ENCODE measurements around the gene MCM9.

DNA sequence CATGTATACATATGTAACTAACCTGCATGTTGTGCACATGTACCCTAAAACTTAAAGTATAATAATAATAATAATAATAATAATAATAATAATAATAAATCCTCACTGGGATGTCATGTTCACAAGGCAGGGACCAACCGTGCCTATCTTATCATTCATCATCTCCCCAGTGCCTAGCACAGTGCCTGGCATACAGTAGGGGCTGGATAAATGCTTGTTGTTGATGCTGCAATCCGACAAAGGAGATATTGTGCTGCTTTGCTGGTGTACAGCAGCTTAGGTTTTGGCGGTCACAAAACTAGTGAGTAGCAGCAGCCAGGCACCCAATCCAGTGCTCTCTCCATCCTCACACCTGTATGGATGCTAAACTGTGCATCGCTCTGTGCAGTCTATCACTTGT, 135.1 kb downstream of the MCM9 start:
- TF ChIP-seq ZNF274 (IDR thresholded peaks at IDR 0.05; ENCODE audit: low read depth, low read length) = no peak
- no peak for TF ChIP-seq SUZ12 (IDR thresholded peaks at IDR 0.05; ENCODE audit: extremely low read depth, insufficient read depth, insufficient read length)
